Activated gamma-delta T cell (primary cell): ENCODE data around the gene ZNF385B.

Experiments
- DNase-seq: peaks from one replicate; lab custom pipeline; 2025; lab: John Stamatoyannopoulos, UW

The ZNF385B gene

DNA sequence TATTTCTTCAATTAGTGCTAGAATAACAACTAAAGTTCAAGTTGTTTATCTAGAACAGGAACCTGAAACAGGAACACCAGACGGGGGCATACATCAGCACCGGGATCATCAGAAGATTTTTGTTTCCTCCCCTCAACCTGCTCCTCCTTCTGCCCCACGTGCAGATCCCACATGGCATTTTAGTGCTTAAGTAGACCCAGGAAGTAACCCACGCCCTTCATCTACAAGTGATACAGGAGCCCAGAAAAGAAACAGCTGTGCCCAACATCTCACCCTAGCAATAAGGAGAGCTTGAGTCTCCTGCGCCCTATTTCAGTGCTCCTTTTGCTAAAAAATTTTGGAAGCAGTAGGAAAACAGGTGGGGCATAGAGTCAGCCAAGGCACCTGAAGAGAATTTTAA, 5.2 kb downstream of the ZNF385B start:
- no peak for DNase-seq

GRCh38 chr2:179855673-179856072, 5.7 kb downstream of the ZNF385B start:
- no peak for DNase-seq

GRCh38 chr2:179854891-179855290, 6.5 kb downstream of the ZNF385B start:
- no peak for DNase-seq

DNA sequence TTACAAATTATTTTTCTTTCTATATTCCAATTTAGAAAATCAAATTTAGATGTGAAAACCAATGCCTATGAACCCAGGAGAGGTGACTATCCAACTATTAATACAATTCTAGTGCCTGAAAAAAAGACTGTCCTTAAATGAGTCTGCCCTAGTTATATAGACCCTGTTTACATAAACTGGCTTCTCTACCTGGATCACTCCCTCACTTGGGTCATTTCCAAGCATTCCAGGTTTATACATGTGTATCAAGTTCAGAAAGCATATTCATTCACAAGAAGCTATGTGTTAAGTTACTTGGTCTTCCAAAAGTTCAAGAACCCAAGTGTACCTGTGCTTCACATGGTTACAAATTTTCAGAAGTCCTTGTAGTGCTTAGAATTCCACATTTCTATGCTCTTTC, 8.3 kb downstream of the ZNF385B start:
- no peak for DNase-seq

DNA sequence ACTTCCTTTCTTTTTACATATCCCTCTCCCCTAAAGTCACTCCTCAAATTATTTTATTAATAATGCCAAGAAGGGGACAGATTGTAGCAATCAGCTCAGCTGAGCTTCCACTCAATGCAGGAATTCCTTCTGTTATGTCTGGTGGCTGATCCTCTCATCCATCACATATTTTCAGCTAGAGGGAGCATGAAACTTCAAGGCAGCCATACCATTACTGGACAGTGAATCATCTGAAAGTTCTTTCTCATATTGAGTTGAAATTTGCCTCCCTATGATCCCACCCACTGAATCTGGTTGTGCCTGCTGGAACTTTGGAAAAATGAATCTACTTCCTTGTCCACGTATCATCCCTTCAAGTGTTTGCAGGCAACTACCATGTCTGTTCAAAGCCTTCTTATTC, 11.2 kb downstream of the ZNF385B start:
- DNase-seq = no peak

DNA sequence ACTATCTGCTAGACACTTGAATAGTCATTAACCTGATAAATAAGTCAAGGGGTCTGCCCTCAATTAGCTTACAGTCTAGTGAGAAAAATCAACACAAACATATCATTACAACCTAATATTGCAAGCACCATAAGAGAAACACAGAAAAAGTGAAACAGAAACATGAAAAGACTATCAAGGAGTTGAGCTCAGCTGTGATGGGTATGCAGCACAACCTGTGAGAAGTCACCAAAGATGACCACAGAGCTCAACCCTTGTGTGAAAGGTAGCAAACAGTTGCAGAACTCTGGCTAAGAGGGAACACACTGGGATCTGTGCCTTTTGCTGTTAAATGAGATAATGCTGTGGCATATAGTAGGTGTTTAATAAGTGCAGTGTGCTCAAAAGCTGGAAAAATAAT, 11.7 kb downstream of the ZNF385B start:
- no peak for DNase-seq

DNA sequence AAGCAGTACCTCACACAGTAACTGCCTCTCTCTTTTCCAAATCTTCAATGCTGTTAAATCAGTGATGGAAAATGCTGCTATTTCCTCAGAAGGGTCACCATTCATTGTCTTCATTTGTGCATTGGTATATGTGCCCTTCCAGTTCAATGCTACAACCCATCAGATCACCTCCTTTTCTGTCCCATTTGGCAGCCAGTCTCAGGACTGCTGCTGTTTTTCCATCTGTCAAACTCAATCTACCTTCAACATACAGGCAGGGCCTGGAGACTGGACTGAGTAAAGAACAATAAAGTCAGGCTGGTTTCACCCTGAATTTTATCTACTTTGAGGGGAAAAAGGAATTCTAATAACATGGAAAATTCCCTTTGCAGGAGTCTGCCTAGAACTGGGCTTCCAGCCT, 17.9 kb downstream of the ZNF385B start:
- DNase-seq = no peak

DNA sequence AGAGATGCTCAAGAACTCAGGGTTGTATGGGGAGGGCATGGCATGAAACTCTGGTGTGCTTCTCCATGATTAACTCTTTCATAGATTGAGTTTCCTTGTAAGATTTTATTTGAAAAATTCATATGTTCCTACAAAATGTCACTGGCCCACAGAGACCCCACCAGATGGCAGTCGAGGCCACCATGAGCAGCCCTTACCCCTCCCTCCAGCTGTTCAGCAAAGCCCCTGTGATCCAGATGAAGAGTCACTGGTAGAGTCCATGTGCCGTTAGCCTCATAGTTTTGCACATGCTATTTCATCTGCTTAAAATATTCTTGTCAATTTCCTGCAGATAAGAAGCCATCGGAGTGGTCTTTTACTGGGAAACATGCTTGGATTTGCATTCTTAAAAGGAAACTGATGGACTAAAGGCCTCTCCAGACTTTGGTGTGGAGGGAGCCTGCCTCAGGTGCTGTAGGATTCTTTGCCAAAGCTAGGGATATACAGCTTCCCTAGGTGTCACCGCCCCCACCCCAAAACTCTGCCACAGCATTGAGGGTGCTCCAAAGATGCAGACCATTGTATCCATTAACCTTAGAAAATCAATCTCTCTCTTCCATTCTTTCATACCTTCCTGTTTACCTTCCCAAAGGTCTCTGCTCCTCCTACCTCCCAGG, 18.8 kb downstream of the ZNF385B start:
- DNase-seq = no peak

- no peak for DNase-seq
These were observed 20.6 kb downstream of the ZNF385B start for GRCh38 chr2:179840840-179841239.

DNA sequence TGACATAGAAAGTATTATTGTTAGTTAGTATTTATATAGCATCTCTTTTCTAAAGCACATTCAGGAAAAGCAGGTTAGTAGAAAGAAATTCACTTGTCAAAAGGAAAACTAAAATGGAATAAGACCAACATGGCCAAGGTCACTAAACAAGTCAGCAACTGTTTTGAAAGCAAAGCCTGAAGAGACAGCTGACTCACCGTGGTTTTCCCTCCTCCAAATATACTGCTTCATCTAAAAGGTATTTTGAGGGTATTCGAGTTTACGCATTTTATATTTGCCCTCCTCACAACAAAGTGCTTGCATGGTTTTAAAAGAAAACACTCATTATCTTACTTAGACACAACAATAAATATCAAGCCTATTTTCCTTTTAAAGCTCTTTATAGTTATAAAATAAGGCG, 24.0 kb downstream of the ZNF385B start:
- DNase-seq = no peak

GRCh38 chr2:179830043-179830787, 31.2 kb downstream of the ZNF385B start:
- DNase-seq = no peak

DNA sequence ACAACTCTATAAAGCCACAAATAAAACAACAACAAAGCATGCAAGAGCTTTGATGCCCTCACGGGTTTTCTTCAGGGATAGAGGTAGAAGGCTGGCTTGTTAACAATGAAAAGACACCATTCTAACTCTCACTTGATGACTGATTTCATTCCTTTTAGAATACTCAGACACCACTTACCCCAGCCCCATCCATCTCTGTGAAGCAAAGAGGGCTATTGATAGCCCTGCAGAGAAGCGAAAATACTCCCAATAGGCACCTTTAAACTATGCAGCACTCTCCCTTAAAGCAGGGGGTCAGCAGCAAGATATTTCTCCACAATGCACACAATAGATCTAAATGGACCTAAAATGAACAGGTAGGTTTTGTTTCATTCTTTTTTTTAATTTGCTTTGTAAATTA, 35.1 kb downstream of the ZNF385B start:
- no peak for DNase-seq

DNA sequence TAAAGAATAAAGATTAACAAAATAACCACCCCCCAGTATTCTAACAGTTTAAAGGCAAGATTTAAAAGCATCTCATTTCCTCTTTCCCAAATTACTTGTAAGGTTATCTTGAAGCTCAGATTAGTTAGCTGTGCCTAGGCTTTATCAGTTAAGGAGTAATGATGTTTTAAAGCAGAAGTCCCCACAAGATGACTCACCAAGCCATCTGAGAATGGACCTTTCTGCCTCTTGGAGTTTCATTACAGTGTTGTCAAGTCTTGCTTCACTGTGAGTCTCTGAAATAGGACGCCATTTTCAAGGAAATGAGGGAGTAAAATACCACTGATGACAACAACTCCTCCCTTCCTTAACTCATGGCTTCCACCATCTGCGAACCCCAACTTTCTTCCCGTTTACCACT, 35.9 kb downstream of the ZNF385B start:
- DNase-seq = no peak

GRCh38 chr2:179824961-179825360, 36.5 kb downstream of the ZNF385B start:
- DNase-seq = no peak

GRCh38 chr2:179822540-179822939, 38.9 kb downstream of the ZNF385B start:
- DNase-seq = no peak

- DNase-seq = no peak
These were observed 42.9 kb downstream of the ZNF385B start for GRCh38 chr2:179818546-179818945.

DNA sequence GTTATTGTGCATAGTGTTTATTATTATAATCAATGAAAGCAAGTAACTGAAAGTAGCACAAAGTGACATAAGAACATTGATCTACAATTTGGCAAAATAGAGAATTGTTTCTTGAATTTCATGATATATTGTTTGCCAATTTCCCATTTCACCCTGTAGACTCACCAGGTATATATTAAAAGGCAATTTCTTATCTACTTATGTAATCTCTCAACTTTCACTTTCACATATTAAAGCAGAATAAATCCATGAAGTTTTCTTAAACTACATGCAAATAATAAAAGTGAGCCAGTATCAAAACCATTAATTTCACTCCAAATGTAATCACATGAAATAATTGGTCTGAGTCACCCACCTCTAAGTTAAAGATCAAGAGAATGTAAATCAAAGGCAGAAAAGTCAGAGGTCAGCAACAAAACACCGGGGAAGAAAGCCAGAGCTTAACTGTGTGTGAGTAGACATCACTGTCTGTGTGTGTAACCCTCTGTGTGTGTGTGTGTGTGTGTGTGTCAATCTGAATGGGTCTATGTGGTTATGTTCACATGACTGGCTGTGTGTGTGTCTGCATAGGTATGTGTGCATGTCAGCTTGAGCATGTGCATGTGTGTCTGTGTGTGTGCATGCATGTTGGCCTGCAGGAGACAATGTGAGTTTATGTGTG, 44.1 kb downstream of the ZNF385B start:
- no peak for DNase-seq

DNA sequence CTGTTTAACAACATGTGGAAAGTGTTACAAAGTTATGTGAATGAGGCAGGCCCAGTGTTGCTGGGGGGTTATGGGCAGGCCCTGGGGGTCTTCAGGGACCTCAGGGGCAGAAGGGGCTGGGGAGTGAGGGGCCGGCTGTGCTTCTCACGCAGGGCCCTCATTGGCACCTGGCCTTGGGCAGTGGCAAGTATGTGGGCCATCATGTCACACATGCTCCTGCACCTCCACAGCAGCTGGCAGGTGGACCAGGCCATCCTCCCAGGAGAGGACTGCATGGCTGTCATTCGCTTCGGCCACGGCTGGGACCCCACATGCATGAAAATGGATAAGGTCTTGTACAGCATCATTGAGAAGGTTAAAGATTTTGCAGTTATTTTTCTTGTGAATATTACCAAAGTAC, 47.4 kb downstream of the ZNF385B start:
- DNase-seq = no peak

DNA sequence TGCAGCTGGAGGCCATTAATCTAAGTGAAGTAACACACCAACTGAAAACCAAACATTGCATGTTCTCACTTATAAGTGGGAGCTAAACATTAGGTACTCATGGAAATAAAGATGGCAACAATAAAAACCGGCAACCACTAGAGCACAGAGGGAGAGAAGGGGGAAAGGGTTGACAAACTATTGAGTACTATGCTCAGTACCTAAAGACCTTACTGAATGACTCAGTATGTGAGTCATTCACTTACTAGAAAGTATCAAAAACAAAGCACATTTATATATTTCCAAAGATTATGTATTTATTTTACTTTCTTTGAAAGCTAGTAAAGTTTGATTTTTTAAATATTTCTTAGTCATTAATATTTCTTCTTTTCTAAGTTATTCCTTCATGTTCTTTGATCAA, 48.9 kb downstream of the ZNF385B start:
- no peak for DNase-seq

- DNase-seq = no peak
These were observed 50.4 kb downstream of the ZNF385B start for GRCh38 chr2:179811042-179811441.

- no peak for DNase-seq
These were observed 51.8 kb downstream of the ZNF385B start for GRCh38 chr2:179809606-179810005.

DNA sequence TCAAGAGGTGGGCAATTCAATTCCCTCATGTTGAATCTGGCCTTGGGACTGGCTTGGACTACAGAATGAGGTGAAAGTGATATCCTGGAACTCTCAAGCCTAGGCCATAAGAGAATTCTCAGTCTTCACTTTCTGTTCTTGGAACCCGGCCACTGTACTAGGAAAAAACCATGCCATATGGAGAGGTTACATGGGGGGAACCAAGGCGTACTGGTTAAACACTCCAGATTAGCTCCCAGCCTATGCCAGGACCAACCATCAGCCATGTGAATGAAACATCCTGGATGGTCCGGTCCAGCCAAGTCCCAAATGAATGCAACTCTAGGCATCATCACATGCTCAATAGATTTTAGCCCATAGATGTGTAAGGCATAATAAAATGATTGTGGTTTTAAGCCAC, 56.4 kb downstream of the ZNF385B start:
- no peak for DNase-seq

DNA sequence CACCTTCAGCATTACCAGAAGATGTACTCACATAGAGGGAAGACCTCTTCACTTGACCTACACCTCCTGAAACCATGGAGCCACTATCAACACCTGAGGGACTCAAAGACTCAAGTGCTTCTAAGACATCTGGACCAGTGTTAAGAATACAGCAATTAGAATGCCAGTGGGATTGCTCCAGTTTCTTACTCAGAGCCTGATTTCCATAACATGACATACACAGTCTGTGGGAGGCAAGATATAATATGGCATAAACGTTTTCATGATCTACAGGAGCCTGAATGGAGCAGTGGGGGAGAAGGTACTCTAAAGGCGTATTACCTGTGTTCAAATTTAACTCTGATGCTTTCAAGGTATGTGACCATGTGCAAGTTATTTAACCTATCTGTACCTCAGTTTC, 57.2 kb downstream of the ZNF385B start:
- no peak for DNase-seq
